Fibroblast of mammary gland (primary cell): ENCODE data around the gene TCF19.

Source experiments
- DNase-seq: peaks from one replicate; pipeline ENCODE4 v3.0.0-alpha.2; 2010; ENCODE audit warnings: low read depth
- H3K4me3 ChIP-seq: 2 replicates; pipeline ENCODE4 v1.5.1; 2011; ENCODE audit warnings: low read depth, mild to moderate bottlenecking, low read length, moderate library complexity; ENCODE audit not compliant: control insufficient read depth
- TF ChIP-seq, protein P1 (sequence below): conservative IDR thresholded peaks from 2 replicates; pipeline ENCODE4 v1.5.1; 2011; ENCODE audit warnings: low read depth, low read length, inconsistent platforms; ENCODE audit not compliant: control insufficient read depth, insufficient read depth

Gene TCF19

DNA sequence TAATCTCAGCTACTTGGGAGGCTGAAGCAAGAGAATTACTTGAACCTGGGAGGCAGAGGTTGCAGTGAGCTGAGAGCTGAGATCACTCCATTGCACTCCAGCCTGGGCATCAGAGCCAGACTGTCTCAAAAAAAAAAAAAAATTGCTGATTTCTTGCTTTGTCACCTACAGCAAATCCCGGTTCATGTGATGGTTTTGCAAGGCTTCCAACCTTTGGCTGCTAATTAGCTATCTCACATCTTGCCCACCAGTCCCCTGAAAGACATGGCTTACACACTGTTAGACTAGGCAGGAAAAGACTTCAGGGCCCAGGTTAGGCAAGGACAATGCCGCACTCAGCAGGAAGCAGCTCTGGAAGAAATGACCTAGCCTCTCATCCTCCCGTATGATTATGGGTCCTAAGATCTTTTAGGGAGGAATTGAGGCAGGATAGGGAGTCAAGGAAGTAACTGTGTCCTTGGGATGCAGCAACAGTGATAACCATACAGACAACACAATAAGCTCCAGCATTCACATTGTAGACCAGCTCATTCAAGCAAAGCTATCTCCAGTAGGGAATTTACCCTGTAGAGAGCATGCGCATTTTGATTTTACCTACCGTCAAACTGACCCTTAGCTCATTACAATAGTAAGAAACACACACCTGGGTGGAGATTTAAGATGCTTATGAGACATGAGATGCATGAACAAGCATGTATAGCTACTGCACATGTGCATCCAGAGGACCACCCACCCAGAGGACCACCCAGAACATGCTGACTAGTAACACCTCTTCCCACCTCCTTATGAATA, 52.5 kb downstream of the TCF19 start:
- no peak overlapping the region for H3K4me3 ChIP-seq
- TF ChIP-seq, protein P1, sequence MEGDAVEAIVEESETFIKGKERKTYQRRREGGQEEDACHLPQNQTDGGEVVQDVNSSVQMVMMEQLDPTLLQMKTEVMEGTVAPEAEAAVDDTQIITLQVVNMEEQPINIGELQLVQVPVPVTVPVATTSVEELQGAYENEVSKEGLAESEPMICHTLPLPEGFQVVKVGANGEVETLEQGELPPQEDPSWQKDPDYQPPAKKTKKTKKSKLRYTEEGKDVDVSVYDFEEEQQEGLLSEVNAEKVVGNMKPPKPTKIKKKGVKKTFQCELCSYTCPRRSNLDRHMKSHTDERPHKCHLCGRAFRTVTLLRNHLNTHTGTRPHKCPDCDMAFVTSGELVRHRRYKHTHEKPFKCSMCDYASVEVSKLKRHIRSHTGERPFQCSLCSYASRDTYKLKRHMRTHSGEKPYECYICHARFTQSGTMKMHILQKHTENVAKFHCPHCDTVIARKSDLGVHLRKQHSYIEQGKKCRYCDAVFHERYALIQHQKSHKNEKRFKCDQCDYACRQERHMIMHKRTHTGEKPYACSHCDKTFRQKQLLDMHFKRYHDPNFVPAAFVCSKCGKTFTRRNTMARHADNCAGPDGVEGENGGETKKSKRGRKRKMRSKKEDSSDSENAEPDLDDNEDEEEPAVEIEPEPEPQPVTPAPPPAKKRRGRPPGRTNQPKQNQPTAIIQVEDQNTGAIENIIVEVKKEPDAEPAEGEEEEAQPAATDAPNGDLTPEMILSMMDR = no peak
- DNase-seq = no peak
